CD14-positive monocyte (primary cell): Measurements from ENCODE around the gene ANTXR1. TPM values are rescaled to one million over a fixed set of nuclear protein-coding genes. Genes with fewer than 3 reads are reported as not detected.

Source experiments
- DNase-seq, 3 donors: peaks; one replicate each; pipeline ENCODE4 v3.0.0-alpha.2; 2011 to 2022
- H2AFZ ChIP-seq: 2 replicates; pipeline ENCODE4 v1.6.0; 2012; ENCODE audit warnings: mild to moderate bottlenecking, low read depth, low read length, inconsistent platforms; ENCODE audit not compliant: insufficient read depth, poor library complexity, severe bottlenecking
- H3K27ac ChIP-seq, 2 donors: 1 replicate in 1 of 2; 2 replicates in 1 of 2; pipeline ENCODE4 v1.5.1; 2012 to 2013; ENCODE audit warnings: low read length in 2 of 2, control low read depth in 1 of 2, inconsistent platforms in 1 of 2, low read depth in 1 of 2, mild to moderate bottlenecking in 1 of 2
- H3K27me3 ChIP-seq, 2 donors: one replicate each; pipeline versions ENCODE4 v1.6.0 to v1.6.1; 2011 to 2013; ENCODE audit warnings: low read length in 2 of 2; ENCODE audit not compliant: control insufficient read depth in 2 of 2, insufficient read depth in 2 of 2
- H3K36me3 ChIP-seq, 2 donors: replicated peaks in 1 of 2; 1 replicate in 1 of 2; 2 replicates in 1 of 2; pipeline versions ENCODE4 v1.5.1 to v1.6.1; 2012 to 2013; ENCODE audit warnings: low read length in 2 of 2, control low read depth in 1 of 2, inconsistent platforms in 1 of 2, mild to moderate bottlenecking in 1 of 2; ENCODE audit not compliant: insufficient read depth in 2 of 2, control insufficient read depth in 1 of 2
- H3K4me1 ChIP-seq, 2 donors: 1 replicate in 1 of 2; 2 replicates in 1 of 2; pipeline versions ENCODE4 v1.5.1 to v1.6.1; 2012 to 2013; ENCODE audit warnings: low read length in 2 of 2, control low read depth in 1 of 2, inconsistent platforms in 1 of 2, mild to moderate bottlenecking in 1 of 2, moderate library complexity in 1 of 2; ENCODE audit not compliant: insufficient read depth in 2 of 2, control insufficient read depth in 1 of 2
- H3K4me2 ChIP-seq: replicated peaks from 2 replicates; pipeline ENCODE3; 2012; ENCODE audit warnings: low read length, moderate library complexity, mild to moderate bottlenecking; ENCODE audit not compliant: poor library complexity, severe bottlenecking; ENCODE audit errors: extremely low read depth
- H3K4me3 ChIP-seq, 3 experiments: fragments of 200-600 bp in 1 of 3; sonication (generic) in 1 of 3; replicated peaks in 1 of 3; 1 replicate in 2 of 3; 2 replicates in 1 of 3; pipeline ENCODE4 v1.5.1; 2011 to 2013; ENCODE audit warnings: low read length in 3 of 3, mild to moderate bottlenecking in 3 of 3, control low read depth in 2 of 3, low read depth in 2 of 3, inconsistent platforms in 1 of 3, moderate library complexity in 1 of 3
- H3K79me2 ChIP-seq: 2 replicates; pipeline ENCODE4 v1.6.0; 2012; ENCODE audit warnings: mild to moderate bottlenecking, control low read depth, inconsistent platforms, low read length, moderate library complexity; ENCODE audit not compliant: insufficient read depth
- H3K9ac ChIP-seq: 2 replicates; pipeline ENCODE4 v1.6.0; 2017; ENCODE audit warnings: low read length, mild to moderate bottlenecking; ENCODE audit not compliant: insufficient read depth, poor library complexity, severe bottlenecking
- H3K9me3 ChIP-seq, 2 donors: replicated peaks in 1 of 2; 1 replicate in 1 of 2; 2 replicates in 1 of 2; pipeline versions ENCODE4 v1.5.1 to v1.6.1; 2012 to 2013; ENCODE audit warnings: low read length in 2 of 2, control low read depth in 1 of 2; ENCODE audit not compliant: control insufficient read depth in 1 of 2, insufficient read depth in 1 of 2
- H4K20me1 ChIP-seq: 2 replicates; pipeline ENCODE4 v1.6.0; 2012; ENCODE audit warnings: mild to moderate bottlenecking, low read length, control low read depth, moderate library complexity; ENCODE audit not compliant: insufficient read depth
- H3K27ac Mint-ChIP-seq, 7 donors: one replicate each; pipeline ENCODE4 v1.8.0; 2020; ENCODE audit warnings: mild to moderate bottlenecking in 7 of 7, mixed read lengths in 7 of 7, moderate library complexity in 6 of 7, inconsistent platforms in 2 of 7
- H3K27me3 Mint-ChIP-seq, 3 donors: one replicate each; pipeline ENCODE4 v1.8.0; 2021 to 2022; ENCODE audit warnings: low read depth in 3 of 3, mild to moderate bottlenecking in 3 of 3, mixed read lengths in 3 of 3, moderate library complexity in 3 of 3, inconsistent platforms in 1 of 3
- H3K36me3 Mint-ChIP-seq, 2 donors: one replicate each; pipeline ENCODE4 v1.8.0; 2020; ENCODE audit warnings: mixed read lengths in 2 of 2, inconsistent platforms in 1 of 2, mild to moderate bottlenecking in 1 of 2
- H3K4me1 Mint-ChIP-seq: one replicate; pipeline ENCODE4 v1.8.0; 2020; ENCODE audit warnings: mild to moderate bottlenecking, mixed read lengths
- H3K4me3 Mint-ChIP-seq, 2 donors: one replicate each; pipeline ENCODE4 v1.8.0; 2020; ENCODE audit warnings: mild to moderate bottlenecking in 2 of 2, mixed read lengths in 2 of 2, moderate library complexity in 1 of 2
- H3K9me3 Mint-ChIP-seq, 7 donors: one replicate each; pipeline ENCODE4 v1.8.0; 2020 to 2022; ENCODE audit warnings: mixed read lengths in 7 of 7, mild to moderate bottlenecking in 6 of 7, moderate library complexity in 6 of 7, inconsistent platforms in 2 of 7
- WGBS: methylation state at CpG from one replicate; pipeline ENCODE4 v1.1.5; 2013; ENCODE audit warnings: missing lambda C conversion rate; ENCODE audit not compliant: insufficient coverage; 5-methylcytosine and 5-hydroxymethylcytosine counted together
- intact Hi-C, 2 donors: fragments of 100-400 bp; cut with micrococcal nuclease; formaldehyde crosslinking; loops; one replicate each; pipeline versions ENCODE4 v1.15.0 to v1.15.1; 2023
- polyA plus RNA-seq, 3 donors: library from polyadenylated mRNA; depleted of rRNA in 1 of 3; unstranded in 2 of 3; stranded (reverse) in 1 of 3; fragments of 300-500 nt in 2 of 3; fragments of >200 nt in 1 of 3; fragmentation: Illumina TruSeq in 2 of 3; gene quantifications; 1 replicate in 2 of 3; 2 replicates in 1 of 3; pipeline ENCODE4 v1.2.3, GENCODE V29; 2012 to 2021
- TF ChIP-seq, protein P1 (sequence below): fragments of 200-600 bp; IDR thresholded peaks from one replicate; pipeline ENCODE4 v1.8.0; 2022; ENCODE audit warnings: antibody characterized with exemption, mild to moderate bottlenecking

ANTXR1 gene
- polyA plus RNA-seq, 3 donors, result not detected

DNA sequence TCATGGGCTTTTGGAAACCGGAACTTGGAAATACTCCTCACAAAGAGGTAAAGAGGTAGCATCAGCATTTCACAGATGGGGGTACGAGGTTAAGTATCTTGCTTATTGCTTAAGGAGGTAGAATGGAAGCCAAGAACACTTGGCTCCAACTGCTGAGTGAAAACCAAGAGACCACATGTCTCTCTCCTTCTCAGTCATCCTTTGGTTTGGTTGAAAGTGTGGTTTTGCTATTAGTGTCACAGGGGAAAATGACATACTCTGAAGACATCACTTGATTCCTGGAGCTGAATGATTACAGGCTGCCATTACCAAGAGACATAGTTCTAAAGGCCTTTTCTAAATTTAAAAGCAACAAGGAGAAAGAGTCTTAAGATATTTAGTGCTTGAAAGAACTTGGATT, 41.5 kb downstream of the ANTXR1 start:
- Histone ChIP-seq H3K9me3 (no peaks in the 10 kb centered on the region), H3K27ac (no peak overlapping the region), H3K27me3 (peaks cover 0 to 2% of the 10 kb centered on the region in 2 donors), H3K79me2 (no peaks in the 10 kb centered on the region), H3K4me2 (no peak overlapping the region), H2AFZ (no peak overlapping the region), H3K4me1 (no peaks in the 10 kb centered on the region), H3K4me3 (no peak overlapping the region), H4K20me1 (no peaks in the 10 kb centered on the region), H3K9ac (no peak overlapping the region), H3K36me3 (no peaks in the 10 kb centered on the region)
- TF ChIP-seq, protein P1, sequence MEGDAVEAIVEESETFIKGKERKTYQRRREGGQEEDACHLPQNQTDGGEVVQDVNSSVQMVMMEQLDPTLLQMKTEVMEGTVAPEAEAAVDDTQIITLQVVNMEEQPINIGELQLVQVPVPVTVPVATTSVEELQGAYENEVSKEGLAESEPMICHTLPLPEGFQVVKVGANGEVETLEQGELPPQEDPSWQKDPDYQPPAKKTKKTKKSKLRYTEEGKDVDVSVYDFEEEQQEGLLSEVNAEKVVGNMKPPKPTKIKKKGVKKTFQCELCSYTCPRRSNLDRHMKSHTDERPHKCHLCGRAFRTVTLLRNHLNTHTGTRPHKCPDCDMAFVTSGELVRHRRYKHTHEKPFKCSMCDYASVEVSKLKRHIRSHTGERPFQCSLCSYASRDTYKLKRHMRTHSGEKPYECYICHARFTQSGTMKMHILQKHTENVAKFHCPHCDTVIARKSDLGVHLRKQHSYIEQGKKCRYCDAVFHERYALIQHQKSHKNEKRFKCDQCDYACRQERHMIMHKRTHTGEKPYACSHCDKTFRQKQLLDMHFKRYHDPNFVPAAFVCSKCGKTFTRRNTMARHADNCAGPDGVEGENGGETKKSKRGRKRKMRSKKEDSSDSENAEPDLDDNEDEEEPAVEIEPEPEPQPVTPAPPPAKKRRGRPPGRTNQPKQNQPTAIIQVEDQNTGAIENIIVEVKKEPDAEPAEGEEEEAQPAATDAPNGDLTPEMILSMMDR, result no peak
- DNase-seq, result no peak
- no CpG with 5 or more reads among the region's 2 CpGs for WGBS
- H3K27me3 Mint-ChIP-seq, result peaks cover under 1 to 3% (median 2%) of the 10 kb centered on the region in 3 donors
- no peaks in the 10 kb centered on the region for H3K4me1 Mint-ChIP-seq
- H3K4me3 Mint-ChIP-seq, result no peak overlapping the region
- H3K27ac Mint-ChIP-seq, result no peak overlapping the region
- intact Hi-C loops, result no loop called here
- H3K36me3 Mint-ChIP-seq, result no peaks in the 10 kb centered on the region
- peaks cover 0 to 3% (median 0%) of the 10 kb centered on the region in 7 donors for H3K9me3 Mint-ChIP-seq

DNA sequence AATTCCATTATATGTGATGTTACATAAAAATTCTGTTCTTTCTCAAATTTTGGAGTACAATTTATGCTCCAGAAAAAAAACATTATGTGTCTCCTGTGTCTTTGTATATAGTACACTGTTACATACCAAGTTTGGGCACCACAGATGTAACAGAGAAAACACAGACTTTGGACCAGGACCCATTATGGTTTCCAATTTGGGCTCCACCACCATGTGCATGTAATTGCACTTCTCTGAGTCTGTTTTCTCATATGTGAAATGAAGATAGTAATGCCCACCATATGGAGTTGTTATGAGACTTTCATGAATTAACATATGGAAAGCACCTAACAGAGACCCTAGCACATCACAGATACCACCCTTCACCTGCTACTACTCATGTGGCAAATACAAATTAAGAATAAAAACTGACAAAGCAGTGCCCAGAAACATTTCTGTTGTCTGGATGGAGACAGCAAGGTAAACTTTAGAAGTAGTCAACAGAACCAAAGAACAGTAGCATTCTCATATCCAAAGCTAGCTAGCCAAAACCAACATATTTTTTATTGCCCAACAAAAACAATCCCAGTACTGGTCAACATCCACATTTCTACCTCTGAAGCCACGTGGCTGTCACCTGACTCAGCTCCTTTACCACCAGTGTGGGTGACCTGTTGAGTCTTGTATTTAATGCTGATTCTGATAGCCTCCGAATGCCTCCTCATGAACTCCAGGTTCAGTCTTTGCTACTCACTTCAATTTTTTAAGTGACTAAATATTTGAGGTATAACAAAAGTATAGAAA, 42.9 kb downstream of the ANTXR1 start:
- TF ChIP-seq, protein P1, result no peak
- H4K20me1 ChIP-seq, result no peaks in the 10 kb centered on the region
- H3K4me3 ChIP-seq, result no peak overlapping the region
- no peaks in the 10 kb centered on the region for H3K36me3 Mint-ChIP-seq
- no peak overlapping the region for H3K4me2 ChIP-seq
- H3K9me3 Mint-ChIP-seq, result peaks cover 0 to 3% (median 0%) of the 10 kb centered on the region in 7 donors
- no peaks in the 10 kb centered on the region for H3K36me3 ChIP-seq
- H3K27me3 Mint-ChIP-seq, result peaks cover 0 to 4% (median 2%) of the 10 kb centered on the region in 3 donors
- no peaks in the 10 kb centered on the region for H3K4me1 ChIP-seq
- no peaks in the 10 kb centered on the region for H3K9me3 ChIP-seq
- no CpG with 5 or more reads among the region's 2 CpGs for WGBS
- H3K27ac ChIP-seq, result no peak overlapping the region
- no peak overlapping the region for H3K4me3 Mint-ChIP-seq
- intact Hi-C loops, result no loop called here
- peaks cover 0 to 2% of the 10 kb centered on the region in 2 donors for H3K27me3 ChIP-seq
- no peak overlapping the region for H2AFZ ChIP-seq
- H3K27ac Mint-ChIP-seq, result no peak overlapping the region
- H3K9ac ChIP-seq, result no peak overlapping the region
- H3K4me1 Mint-ChIP-seq, result no peaks in the 10 kb centered on the region
- DNase-seq, result no peak
- H3K79me2 ChIP-seq, result no peaks in the 10 kb centered on the region
